Measurements from ENCODE around the gene POU6F2.

The POU6F2 gene

DNA sequence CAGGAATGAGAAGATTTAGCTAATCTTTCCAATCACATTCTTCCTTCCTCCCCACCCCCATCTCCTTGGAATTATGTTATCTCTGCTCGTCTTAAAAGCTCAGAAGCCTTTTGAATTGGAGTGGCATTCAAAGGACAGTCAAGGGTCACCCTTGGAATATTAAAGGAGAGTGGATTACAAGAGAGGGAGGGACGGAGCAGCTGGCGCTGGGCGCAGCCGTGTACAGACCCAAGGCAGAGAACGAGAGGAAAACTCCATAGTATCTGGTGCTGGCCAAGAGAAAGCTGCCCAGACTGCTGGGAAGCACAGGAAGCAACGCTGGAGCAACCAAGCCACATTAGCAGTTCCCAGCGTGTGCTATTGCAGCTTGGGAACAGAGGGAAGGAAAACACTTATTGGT lies 95.7 kb downstream of the POU6F2 start:
- ATAC-seq = no peak

DNA sequence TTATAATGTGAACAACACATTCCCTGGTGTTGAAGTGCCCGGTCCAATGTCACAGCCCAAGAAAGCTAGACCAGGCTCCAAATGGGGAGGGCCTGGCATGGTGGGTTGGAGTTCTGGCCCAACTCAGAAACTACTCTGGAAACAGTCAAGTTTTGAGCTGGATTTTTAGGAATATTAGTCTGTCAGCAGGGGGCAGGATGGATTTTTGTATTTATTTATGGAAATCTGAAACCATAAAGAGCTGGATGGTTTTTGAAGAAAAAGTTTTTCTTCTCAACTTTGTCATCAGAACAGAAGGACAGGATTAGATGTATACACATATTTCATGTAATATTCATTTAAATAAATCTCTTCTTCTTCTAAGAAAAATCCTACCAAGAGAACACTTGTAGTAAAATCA lies 97.5 kb downstream of the POU6F2 start:
- no peak for ATAC-seq

DNA sequence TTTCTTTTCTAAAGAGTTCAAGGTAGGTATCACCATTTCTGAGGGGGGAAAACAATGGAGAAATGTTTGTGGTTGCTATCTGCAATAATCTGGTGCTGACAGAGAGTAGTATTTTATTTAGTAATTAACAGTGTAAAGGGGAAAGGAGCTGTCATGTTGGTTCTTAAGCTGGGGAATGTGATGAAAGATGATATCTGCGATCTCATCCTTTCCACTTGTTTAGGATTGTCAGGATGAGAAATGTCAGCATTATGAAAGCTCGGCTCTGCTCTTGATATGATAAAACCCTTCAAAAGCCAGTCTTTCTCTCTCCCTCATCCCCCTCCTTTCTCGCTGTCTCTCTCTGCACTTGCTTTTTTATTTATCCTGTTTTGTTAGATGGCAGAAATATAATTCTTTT lies 106.1 kb downstream of the POU6F2 start:
- no peak for ATAC-seq

GRCh38 chr7:39084349-39084748 lies 106.6 kb downstream of the POU6F2 start:
- ATAC-seq = no peak

GRCh38 chr7:39085189-39085588 lies 107.5 kb downstream of the POU6F2 start:
- no peak for ATAC-seq

GRCh38 chr7:39085590-39086049 lies 107.9 kb downstream of the POU6F2 start:
- ATAC-seq = no peak

- no peak for ATAC-seq
Measured at GRCh38 chr7:39086638-39087360, 109.1 kb downstream of the POU6F2 start.

DNA sequence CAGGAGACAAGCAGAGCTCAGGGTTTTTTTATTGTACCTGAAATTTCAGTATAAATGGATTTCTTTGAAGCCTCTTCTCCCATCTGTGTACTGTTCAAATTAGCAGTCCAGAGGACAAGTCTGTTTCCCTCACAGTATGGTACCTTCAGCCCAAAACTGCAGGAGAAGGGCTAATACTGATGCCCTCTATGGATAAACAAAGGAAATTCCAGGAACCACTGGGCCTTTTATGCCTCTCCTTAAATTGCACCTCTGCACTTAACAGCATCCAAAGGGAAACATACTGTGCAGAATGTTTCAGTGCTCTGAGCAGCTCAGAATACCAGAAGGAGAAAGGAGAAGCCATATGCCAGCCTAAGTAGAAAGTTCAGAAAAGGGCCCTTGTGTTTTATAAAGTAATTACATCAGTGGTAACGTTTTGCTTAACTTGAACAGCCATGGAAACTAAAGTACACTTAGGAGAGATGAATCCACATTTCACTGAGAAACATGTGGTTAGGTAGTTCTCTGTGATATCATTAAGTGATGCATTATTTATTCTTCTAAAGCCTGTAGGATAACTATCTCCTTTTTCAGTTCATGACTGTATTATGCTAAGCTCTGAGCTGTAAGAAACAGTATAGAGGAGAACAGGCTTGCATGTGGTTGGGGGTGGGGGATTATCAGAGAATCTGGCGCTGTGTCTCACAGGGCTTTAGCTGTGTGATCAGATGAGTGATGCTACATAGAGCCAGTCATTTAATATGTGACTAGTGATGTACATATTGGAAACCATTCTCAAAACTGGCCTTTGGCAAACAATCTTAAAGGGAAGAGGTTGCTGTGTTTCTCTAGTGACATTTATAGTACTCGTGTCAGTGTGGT lies 111.3 kb downstream of the POU6F2 start:
- no peak for ATAC-seq

GRCh38 chr7:39091145-39091544 lies 113.4 kb downstream of the POU6F2 start:
- no peak for ATAC-seq

- no peak for ATAC-seq
Measured at GRCh38 chr7:39091774-39092173, 114.1 kb downstream of the POU6F2 start.

DNA sequence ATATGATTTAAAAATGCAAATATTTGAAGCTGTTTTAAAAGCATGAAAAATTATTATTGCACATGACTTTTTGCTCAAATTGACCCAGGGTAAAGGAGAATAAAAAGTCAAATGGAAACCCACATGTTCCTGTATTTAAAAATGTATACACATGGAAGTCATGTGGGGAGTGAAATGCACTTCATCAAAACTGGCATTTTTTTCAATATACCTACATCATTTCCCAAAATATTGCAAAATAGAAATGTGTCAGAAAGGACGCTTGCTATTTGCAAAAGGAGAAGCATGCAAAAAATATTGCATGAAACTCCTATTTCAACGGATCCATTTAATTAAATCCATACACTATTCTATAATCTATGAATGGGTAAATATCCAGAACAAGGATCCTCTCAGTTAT lies 117.0 kb downstream of the POU6F2 start:
- no peak for ATAC-seq

DNA sequence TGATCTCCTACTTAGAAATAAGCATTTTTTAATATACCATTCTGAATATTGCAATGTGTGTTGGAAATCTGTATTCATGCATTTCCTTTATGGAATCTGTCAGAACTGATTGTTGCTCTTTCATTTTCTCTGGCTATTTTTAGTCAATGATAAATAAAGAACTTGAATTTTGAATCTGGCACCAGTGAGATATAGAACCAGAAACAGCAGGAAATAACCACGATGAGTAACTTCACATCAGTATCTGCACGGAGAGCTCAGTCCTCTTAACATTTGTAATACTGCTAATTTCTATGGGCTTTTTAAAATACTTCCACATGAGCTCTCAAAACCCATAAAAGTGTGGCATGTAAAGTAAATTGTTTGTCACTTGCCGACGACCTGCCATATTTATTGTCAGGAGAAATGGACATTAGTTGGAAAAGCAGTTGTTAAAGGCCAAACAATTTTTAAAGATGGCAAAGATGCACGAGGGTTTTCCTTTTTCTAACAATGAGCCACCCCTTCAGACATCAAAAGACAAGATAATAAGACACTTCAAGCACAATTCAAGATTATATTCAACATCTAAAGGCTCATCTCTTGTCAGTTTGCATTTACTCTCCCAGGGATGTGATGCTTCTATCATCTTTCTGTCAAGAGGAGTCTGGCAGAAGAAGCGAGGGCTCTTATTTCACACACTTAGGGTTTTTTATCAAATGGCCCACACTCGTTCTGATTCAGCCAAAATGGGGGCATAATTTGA lies 118.3 kb downstream of the POU6F2 start:
- no peak for ATAC-seq

DNA sequence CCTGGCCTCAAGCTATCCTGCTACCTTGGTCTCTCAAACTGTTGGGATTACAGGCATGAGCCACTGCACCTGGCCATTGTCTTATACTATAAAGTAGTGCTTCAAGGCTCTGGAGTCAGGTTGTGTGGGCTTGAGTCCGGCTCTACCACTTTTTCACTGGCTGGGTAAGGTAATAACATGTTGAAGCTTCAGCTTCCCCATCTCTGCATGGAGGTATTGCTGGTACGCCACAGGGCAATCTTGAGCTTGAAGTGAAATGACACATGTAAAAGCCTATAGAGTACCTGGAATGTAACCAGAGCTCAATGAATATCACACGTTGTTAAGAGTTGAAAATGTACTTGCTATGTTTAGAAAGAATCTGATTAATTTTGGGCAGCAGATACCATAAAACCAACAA lies 120.8 kb downstream of the POU6F2 start:
- no peak for ATAC-seq

DNA sequence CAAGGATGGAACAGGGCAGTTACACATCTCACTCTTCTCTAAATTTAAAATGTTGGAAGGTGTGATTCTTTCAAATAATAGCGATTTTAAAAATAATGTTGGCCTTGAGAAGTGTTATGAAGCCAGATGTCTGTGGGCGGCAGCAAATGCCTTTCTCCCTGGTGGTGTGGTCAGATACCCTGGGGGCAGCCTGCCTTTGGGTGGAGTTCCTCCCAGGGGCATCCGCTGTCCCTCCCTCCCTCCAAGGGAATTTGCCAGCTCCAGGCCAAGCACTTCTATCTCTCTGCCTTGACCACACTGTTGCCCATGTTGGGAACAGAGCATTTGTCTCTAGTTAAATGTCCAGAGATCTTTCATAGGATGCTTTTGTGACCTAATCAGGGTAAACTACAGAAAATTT lies 121.4 kb downstream of the POU6F2 start:
- no peak for ATAC-seq

DNA sequence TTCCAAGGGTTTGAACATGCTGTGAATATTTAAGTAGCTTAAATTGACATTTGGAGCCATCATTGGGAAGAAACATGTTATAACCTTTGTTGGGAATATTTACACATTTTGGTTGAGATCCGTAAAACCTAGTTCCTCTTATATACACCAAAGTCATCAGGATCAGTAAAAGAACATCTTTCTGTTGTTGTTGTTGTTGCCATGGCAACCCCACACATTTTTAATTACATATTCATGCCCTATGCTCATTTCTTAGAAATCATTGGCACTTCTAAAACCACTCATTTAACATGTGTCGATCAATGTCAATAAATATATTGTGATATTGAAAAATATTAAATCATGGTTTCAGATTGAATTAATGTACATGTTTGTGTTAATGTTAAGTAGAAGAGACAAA lies 122.6 kb downstream of the POU6F2 start:
- no peak for ATAC-seq

GRCh38 chr7:39102234-39102633 lies 124.5 kb downstream of the POU6F2 start:
- no peak for ATAC-seq

- ATAC-seq = no peak
Measured at GRCh38 chr7:39105720-39106119, 128.0 kb downstream of the POU6F2 start.

DNA sequence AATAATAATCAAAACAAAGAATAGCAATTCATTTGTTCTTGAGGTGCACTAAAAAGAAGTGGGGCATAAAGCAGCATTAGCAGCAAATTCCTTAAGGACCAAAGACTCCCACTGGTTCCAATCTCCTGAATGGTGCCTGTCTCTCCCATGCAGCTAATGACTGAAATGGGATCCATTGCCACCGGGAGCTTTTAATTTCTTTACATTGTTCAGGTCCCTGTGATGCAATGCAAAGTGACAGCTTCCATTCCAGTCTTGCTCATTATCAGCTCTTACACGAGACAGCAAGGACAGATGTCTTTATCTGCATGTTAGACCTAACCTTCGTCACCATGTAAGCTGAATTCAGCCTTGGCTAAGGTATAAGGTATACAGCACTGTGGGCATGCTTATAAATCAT lies 148.1 kb downstream of the POU6F2 start:
- ATAC-seq = no peak

DNA sequence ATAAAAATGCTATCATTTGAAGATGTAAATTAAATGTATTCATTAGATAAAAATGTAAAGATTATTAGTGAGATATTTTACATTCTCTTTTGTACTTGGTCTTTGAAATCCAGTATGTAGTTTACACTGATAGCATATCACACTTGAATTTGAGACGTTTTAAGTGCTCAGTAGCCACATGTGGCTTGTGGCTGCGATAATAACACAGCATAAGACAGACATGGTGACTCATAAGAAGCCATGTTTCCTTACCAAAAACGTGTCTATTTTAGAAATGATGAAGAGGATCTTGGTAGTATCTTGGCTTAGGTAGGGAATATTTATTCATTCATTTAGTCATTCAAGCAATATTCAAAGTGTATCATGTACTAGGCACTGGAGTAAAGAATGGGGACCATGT lies 149.3 kb downstream of the POU6F2 start:
- no peak for ATAC-seq

GRCh38 chr7:39128287-39128843 lies 150.7 kb downstream of the POU6F2 start:
- no peak for ATAC-seq

DNA sequence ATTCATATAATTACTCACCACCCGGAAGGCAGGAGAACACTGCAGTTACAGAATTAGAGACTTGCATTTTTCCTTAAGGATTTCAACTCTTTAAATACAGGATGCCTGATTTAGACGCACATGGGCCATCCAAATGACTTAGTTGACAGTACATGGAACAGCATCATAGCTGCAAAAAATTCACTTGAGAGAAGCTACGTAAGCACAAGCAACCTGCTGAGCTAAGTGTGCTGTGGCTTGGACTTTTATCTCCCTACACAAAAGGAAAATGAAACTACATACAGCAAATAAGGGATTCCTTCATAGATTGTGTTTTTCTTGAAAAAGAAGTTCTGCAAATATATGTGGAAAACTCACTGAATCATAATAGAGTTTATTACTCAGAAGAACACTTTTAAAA lies 152.6 kb downstream of the POU6F2 start:
- no peak for ATAC-seq

GRCh38 chr7:39130857-39131526 lies 153.3 kb downstream of the POU6F2 start:
- no peak for ATAC-seq

DNA sequence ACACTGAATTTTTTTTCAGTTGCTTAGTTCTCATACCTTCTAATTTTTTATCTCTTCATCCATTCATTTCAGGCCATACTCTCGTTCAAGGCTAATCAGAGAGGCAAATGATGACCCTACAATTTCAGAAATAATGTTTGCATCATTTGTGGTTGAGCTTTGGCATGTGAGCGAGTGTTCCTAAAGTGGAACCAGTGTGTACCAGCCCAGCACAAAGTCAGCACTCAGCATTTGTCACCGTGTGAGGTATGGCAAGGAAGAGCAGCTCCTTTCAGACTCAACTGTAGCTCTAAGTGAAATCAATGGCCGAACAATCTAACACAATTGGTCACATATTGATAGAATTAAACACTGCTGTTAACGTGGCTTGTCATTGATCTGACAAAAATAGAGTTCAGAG lies 154.6 kb downstream of the POU6F2 start:
- no peak for ATAC-seq

Measured in activated CD4-positive, CD25-positive, alpha-beta regulatory T cell treated with anti-CD3 and anti-CD28 coated beads, Interleukin-2, amount 50 U/mL, for 24 hours (primary cell).